Measurements from ENCODE around the gene AASS.

GRCh38 chr7:122046402-122046801 lies 97.6 kb downstream of the AASS start:
- no peak for TF ChIP-seq CTCF (conservative IDR thresholded peaks at IDR 0.05)
- no peak for TF ChIP-seq ZFX (IDR thresholded peaks at IDR 0.05)

Data from C4-2B (cell line).